ENCODE measurements around the gene LGALS9. TPM values are rescaled to one million over a fixed set of nuclear protein-coding genes. Genes with fewer than 3 reads are reported as not detected.
"Not testable (repeated sequence)": the region's sequence is repeated elsewhere in the genome, so short reads cannot be mapped to it uniquely, and the experiment has no call there.

The LGALS9 gene
- total and polyA plus RNA-seq, 4 donors: 6.5 to 21.7 (median 19.5) TPM

GRCh38 chr17:27695254-27695814 is 64.3 kb downstream of the LGALS9 start:
- WGBS (ENCODE audit: insufficient coverage): 89% methylated on average over 2 of the region's 2 CpGs
- not testable (repeated sequence) for H3K4me3 ChIP-seq (ENCODE audit: low read depth, low read length); H3K27me3 ChIP-seq (ENCODE audit: control insufficient read depth, insufficient read depth, low read length); H3K9me3 ChIP-seq (ENCODE audit: control insufficient read depth, insufficient read depth, low read length); H3K36me3 ChIP-seq (ENCODE audit: control insufficient read depth, insufficient read depth, low read length); DNase-seq (ENCODE audit: low read depth in 4 of 6, low spot score in 6 of 6); H3K4me1 ChIP-seq (ENCODE audit: control insufficient read depth, insufficient read depth, low read length); H3K27ac ChIP-seq (ENCODE audit: low read depth, low read length)

Small RNA genes lying within 50 kb of the gene (small RNA-seq; reads per million reads assigned to genes)
- gene AC015688.1 (ENCODE audit: low replicate concordance): not detected
- not detected for gene AC015688.2 (ENCODE audit: low replicate concordance)
- gene AC015688.5 (ENCODE audit: low replicate concordance): not detected
- not detected for gene CPDP1 (ENCODE audit: low replicate concordance)

Other genes with a start within 250 kb of the LGALS9 start
- gene KSR1, start 174.7 kb upstream of the LGALS9 start, total RNA-seq: 10 to 100 TPM; 23.0 to 29.8 TPM
- gene KSR1, start 174.7 kb upstream of the LGALS9 start, polyA plus RNA-seq (ENCODE audit: insufficient read length in 2 of 2): 10 to 100 TPM; 64.2 to 71.1 TPM
- 1 to 10 TPM in 1 of 2 donors, under 1 TPM in 1; 0.79 to 1.1 TPM for gene NOS2, start 169.3 kb downstream of the LGALS9 start, total RNA-seq
- 1 to 10 TPM; 1.4 TPM for gene NOS2, start 169.3 kb downstream of the LGALS9 start, polyA plus RNA-seq (ENCODE audit: insufficient read length in 2 of 2)